Fibroblast of upper back skin (primary cell): ENCODE results near the gene PNPLA5.

Experiments
- DNase-seq: peaks from one replicate; pipeline ENCODE4 v3.0.0-alpha.2; 2013

Gene PNPLA5

DNA sequence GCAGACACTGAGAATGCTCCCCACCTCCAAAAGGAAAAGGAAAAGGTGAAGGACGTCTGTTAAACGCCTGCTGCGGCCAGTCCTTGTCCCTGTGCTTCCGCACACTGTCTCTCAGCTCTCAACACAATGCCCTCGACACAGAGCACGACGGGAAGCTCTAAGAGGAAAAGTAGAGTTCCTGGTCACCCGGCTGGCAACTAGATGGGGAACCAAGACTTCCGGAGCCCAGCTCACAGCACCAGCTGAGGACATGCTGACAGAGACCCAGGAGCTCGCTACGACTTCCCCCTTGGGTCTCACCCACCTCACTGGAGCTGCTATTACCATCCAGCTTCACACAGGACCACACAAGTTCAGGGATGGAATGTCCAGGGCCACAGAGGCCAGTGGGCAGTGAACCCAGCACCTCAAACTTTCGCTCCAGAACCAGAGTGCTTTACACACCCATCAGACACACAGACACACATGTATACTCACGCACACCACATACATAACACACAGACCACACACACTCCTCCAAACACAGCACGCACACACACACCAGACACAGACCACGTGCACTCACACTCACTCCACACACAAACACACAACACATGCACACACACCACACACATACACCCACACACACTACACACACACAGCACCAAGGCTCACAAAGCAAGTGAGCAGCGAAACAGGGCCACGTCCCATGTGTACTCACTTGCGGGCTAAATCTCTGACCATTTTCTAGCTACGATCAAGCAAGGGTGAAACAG is 39.1 kb downstream of the PNPLA5 start:
- no peak for DNase-seq

DNA sequence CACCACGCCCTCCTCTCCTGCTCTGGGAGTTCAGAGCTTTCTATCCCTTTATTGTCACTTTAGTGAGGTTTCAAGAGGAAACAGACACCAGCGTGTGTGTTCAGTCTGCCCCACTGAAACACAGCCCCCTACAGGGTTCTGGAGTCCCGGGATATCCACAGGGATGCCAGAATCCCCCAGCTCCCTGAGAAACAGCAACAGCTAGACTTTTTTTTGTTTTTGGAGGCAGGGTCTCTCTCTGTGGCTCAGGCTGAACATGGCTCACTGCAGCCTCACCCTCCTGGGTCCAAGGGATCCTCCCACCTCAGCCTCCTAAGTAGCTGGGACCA is 39.9 kb downstream of the PNPLA5 start:
- no peak for DNase-seq

DNA sequence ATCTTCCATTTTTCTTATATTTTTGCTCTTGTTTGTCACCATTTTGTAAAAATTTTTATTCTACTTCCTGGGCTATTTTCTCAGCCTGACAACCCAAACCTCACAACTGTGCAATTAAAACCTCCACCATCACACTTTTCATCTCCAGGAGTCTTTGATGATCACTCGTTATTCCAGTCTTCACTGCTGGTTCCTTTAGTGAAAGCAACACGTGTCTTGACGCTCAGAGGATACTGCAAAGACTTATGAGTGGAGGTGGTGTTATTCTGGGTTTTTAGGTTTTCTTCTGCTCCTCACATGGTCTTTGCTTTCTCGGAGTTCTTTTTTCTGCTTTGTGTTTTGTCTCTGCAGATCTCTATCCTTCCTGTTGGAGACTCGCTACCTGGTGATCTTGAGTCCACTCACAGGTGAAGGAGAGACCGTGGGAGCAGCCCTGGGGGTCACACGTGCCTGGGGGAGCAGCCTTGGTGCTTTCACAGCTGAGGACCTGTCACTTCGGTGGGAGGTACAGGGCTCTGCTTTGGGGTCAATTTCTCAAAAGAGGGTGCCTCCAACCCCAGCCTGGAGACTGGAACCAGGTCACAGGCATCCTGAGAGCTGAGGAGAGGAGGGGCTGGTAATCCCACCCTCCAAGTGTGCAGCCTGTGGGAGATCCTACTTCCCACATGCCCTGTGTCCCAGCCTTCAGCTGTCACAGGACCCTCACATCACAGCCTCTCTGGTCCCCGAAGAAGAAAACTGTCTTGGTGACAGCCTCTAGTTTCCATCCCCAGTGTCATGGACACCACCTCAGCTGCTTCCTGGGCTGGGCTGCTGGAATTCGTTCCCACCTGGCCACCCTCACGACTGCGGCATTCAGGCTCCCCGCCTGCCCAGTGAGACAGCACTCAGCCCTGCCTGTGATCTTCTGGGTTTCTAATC is 40.5 kb downstream of the PNPLA5 start:
- no peak for DNase-seq

DNA sequence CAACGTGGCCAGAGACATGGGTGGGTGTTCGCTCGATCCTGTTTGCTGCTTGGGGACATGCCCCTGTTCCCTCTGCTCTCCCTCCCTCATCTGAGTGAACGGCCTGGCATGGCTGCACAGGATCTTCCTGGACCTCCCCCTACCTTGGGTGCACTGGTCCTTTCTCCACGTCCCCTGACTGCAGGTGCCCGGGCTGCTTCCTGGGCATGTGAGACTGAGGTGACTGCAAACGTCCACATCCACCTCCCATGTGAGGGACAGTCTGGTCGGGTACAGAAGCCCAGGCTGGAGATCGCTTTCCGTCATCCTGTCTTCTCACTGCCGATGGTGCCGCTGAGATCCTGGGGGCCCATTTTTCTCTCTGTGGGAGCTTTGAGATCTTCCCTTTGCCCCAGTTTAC is 41.3 kb downstream of the PNPLA5 start:
- no peak for DNase-seq

DNA sequence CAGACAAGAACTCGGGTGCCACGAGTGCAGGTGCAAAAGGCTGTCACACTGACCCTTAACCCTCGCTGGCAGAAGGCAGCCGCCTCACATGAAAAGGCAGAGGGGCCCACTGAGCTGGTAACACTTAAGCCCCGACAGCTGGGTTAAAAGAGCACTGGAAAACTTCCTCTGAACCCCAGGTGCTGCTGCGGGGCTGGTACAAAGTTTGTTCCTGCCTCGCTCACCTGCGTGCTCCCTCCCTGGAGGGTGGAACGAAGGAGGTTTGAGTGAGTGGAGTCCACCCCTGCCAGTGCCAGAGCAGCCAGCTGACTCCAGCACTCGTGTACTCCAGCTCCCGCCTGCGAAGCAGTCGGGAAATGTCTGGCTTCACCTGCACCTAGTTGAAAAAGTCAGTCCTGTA is 42.1 kb downstream of the PNPLA5 start:
- no peak for DNase-seq

DNA sequence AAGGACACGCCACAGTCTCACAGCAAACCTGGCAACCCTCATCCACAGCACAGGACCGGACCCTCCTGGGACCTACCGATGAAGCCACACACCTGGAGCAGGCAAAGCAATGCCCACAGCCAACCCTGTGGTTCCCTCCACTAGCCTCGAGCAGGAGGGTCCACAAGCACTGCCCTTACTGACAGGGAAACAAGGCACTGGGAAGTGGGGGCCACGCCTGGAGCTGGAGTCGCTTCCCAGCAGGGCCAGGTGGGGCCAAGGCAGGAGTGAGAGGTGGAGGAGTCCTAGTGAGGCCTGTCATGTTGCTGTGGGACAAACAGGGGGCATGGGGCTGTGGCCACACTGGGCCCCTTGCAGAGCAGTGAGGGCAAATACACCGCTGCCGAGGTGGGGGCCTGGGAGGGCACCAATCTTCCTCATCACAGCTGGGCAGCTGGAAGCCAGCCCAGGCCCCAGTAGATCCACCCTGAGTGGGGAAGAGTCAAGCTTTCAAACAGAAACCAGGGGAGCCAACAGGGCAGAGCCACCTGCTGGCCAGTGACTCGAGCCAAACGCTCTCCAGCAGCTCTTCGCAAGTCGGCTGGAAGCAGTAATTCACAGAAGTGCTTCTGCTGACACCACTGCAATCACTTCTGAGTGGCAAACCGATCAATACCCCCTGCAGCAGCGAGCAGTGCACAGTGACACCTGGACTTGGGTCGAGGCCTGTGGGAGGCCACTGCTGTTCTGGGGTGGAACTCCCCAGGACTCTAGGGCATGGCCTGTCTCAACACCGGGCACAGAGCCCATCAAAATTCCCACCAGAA is 43.2 kb downstream of the PNPLA5 start:
- peak; percentile 19 for DNase-seq

DNA sequence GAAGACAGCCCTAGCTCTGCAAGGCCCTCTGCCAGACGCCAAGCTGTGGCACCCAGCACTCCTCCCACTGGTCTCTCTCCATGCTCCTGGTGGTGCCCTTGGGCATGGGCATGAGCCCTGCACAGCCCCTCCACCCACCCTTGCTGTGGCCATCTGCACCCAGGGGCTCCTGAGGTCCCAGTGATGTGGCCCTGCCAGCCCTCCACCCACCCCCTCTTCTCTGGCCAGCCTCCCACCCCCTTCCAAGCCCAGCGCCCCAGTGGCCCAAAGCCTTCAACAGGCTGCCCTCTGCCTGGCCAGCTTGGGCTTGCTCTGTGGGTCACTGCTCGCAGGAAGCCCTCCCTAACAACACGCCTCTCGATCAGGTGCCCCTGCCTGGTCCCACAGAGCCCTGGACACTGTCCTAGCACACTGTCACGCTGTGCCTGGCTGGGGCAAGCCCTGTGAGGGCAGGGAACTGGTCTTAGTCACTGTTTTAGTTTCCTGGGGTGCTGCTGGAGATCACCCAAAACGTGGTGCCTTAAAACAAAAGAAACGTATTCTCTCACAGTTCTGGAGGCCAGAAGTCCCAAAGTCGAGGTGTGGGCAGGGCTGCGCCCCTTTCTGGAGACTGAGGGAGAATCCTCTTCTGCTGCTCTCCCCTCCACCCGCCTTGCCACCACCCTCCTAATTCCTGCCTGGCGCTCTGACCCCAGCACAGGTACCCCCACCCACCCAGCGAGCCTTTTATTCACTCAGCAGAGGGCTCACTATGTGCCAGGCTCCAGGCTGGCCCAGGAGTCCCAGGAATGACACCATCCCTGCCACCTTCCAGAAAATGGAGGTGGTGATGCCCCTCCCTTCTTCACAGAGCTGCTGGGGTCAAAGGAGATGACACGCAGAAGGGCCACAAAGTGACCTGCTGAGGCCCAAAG is 44.2 kb downstream of the PNPLA5 start:
- no peak for DNase-seq

DNA sequence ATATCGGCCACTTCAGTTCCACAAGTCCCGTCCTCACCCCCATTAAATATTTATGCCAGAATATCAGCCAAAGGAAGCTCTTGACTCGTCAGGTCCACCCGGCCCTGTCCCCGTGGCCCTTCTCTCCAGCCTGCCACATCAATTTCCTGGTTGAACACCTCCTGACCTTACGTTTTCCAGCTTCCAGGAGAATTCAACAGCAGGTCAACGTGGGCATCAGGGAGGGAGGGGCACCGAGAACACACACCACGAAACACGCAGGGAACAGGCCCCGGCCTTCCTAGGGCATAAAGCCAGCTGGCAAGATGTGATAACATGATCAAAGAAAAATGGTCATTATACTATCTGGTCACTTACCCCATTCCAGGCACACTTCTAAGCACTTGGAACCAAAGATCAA is 44.8 kb downstream of the PNPLA5 start:
- no peak for DNase-seq

DNA sequence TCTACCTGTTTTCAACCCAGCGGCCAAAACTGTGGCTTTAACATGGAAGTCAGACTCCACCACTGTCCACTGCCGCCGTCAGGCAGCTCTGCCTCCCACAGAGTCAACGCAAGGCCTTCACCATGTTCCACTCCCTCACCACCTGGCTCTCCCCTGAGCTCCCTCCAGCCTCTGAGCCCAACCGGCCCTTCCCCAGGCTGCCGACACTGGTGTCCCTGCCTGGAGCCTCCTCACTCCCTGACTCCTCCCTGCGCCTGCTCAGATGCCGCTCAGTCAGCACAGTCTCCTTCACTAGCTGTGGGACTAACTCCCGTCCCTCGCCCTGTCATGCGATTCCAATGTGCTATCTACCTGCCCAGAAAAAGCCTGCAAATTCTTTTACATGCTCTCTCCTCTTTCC is 45.8 kb downstream of the PNPLA5 start:
- no peak for DNase-seq

DNA sequence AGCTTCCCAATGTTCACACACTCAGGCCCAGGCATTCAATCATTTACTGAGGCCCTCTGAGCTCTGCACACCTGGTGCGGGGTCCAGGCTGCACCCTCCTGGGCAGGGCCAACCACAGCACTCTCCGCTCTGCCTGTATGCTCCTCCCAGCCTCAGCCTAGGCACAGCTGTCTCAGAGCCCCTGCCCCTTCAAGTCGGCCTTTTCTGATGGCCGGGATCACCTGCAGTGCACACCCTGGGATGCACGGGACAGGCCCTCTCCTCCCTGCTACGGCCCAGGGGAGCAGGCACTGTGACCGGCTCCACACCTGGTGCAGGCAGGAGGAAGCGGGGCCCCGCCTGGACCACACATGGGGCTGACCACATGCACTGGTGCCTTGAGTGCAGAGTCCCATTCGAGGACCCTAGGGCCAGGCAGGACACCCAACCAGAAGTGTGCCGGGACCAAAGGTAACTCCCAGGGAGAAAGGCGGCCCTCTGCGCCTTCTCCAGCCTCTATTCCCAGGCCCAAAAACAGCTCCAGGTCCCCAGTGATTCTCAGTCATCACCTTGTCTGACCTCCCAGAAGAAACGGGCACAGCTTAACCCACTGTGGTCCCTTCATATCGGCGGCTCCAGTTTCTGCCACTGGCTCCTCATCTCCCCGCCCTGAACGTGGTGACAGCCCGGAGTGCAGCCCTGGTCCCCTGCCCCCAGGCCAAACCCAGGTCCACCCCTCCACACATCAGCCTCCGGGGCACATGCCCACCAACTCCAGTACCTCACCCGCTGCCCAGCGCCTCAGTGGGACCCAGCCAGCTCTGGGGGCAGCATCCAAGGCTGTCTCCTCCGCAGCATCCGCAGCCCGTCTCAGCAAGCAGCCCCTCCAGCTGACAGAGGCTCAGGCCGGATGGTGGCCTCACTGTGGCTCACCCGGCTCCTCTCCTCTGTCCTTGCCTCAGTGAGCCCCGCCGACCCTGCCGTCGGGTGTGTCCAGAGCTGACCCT is 47.0 kb downstream of the PNPLA5 start:
- no peak for DNase-seq

DNA sequence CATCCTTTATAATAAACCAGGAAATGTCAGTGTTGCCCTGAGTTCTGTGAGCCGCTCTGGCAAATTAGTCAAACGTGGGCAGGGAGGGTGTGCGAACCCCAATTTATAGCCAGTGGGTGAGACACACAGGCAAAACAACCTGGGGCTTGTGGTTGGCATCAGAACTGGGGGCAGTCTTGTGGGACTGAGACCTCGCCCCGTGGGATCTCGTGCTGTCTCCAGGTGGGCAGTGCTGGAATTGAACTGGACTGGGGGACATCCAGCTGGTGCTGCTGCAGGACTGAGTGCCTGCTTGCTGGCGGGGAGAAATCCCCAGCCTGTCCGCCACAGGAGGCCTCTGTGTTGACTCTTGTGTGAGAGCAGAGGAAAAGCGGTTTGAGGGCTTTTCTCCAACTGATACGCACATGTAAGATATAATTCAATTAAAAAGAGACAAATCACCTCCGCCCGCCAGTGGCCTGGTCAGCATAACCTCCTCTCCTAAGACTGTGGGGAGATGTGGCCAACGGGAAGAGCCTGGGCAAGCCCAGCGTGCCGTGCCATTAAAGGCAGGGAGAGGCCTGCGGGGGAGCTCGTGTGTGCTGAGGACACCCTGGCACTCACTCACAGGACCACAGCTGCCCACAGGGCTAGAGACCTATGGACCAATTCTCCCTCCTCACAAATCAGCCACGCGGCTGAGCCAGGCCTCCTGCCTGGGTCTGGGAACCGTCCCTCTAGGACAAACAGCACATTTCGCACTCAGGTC is 47.9 kb downstream of the PNPLA5 start:
- no peak for DNase-seq

DNA sequence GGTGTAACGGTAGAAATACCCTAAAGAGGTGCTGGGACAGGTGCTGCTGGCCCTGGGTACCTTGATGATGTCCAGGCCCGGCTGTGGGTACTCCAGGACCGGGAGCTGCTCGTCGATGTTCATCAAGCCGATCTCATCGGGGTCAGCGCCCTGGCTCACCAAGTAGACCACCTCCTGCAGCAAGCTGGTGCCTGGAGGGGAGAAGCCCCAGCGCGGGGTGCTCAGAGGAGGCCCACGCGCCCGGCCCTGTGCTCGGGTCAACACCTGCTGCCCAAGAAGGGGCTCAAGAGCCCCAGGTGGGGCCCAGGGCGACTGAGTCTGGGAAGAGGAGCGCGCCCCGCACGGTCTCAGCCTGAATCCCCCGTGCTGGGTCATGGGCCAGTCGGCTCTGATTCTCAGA is 50.1 kb downstream of the PNPLA5 start:
- DNase-seq, result no peak

DNA sequence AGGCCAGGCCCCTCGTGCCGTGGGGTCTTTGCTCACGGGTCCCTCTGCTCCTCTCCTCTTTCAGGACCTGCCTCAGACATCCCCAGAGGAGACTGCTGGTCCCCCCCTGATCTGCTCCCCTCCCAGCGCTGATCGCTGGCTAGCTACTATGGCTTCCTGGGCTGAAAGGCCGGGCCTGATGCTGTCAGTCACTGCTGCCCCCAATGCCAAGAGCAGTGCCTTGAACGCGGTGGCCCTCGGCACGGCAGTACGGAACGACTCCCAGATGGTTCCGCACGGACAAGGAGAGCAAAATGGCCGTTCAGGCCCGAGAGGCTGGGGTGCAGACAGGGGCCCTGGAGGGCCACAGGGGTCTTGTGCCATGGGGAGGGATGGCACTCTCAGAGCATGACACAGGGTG is 51.0 kb downstream of the PNPLA5 start:
- no peak for DNase-seq

DNA sequence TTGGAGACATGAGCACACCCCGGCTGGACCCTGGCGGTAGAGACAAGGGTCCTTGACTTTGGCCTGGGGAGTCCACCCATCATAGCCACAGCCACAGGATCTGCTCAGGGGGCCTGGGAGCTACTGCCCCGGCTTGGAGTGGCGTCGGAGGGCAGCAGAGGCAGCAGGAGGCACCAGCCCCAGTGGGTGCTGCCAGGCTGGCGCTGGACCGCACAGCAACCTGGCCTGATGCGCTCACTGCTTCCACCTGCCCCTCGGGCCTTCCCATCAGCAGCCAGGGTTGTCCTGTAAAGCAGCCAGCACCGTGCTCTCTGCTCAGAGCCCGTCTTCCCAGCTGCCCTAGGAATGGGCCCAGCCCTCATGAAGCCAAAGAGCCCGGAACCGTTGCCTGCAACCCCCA is 51.4 kb downstream of the PNPLA5 start:
- DNase-seq, result no peak

DNA sequence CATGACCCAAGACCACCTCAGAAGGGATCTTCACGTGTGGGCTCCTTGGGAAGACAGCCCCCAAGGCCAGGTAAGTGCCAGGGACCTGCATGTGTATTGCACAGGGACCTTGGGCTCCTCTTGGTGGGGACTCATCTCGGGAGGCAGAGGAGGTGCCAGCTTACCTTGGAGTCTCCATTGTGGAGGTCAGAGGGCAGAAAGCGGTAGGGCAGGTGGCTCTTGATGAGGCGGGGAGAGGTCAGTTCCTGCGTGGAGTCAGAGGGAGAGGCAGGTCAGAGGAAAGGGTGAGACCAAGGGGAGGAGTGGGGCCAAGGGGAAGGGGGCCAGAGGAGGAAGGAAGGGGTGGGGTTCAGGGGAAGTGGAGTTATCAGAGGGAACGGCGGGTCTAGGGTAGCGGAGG is 52.0 kb downstream of the PNPLA5 start:
- no peak for DNase-seq

DNA sequence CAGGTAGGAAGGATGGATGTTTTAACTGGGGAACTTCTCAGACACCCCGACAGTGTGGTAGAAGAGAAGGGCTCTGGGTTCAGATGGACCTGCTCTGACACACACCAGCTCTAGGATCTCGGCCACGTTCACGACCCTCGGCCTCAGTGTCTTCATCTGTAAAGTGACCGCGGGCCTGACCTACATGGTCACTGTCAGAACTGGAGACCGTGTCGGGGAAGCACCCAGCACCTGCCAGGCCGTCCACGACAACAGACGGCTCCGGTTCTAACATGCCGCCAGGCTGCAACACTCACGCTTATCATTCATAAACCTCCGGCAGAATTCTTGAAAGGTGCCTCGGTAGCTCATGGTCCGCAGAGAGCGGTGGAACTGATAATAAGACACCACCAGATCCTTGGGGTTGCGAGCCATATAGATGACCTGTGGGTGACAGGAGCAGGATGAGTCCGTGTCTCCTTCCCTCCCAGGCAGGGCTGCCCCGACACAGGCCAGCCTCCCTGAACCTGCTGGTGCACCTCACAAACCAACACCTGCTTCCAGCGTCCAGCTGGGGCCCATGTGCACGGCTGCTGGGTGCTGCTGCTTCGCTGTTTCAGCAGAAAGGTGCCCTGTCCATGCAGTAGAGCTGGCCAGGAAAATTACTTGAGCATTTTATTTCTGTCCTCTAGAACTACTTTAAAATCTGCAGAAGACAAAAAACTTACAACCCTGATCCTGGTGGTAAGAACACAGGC is 53.1 kb downstream of the PNPLA5 start:
- no peak for DNase-seq

DNA sequence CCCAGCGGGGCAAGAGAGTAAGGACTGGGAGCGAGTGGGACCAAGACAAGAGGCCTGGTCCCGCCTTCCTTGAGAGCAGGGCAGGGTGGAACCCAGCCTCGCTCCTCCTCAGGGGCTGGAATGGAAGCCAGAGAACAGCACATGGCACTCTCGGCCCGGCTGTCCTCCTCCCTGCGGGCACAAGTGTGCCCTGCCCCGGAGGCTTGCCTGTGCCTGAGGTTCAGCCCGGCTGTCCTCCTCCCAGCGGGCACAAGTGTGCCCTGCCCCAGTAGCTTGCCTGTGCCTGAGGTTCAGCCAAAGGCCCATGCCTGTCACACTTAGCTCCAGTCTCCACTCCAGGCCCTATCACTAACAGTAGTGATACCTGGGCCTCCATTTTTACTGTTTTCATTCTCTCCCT is 53.7 kb downstream of the PNPLA5 start:
- DNase-seq, result no peak

DNA sequence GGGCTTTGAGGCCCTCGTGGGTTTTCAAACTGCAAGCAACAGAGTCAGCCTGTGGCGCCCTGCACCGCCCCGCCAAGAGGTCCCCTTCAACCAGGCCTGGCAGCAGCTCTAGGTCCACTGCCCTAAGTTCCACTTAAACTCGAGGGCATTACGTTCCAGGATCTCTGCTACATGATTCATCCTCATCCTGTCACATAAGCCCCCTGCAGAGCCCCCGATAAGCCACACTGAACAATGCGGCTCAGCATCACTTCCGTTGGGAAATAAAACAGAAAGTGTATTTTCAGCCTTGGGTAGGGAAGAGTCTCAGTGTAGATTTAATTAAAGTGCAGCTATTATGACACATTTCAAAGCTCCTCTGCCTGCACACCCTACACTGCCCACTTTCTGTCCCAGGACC is 54.1 kb downstream of the PNPLA5 start:
- DNase-seq, result no peak

DNA sequence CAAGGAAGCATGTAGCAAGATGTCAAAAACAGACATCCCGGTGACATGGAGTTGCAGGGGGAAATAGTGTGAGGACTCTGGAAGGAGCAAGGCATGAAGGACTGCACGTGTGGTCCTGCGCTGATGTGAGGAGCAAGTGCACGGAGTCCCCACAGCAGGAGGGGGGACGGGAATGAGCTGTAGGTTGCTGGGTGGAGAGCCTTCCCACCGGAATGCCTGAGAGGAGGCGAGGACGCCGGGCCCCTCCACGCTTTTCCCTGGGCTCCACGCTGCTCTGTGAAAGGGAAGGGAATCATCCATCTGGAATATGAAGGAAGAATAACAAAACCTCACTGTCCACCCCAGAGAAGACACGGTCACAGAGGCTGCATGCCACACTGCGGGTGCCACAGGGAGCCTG is 56.1 kb downstream of the PNPLA5 start:
- no peak for DNase-seq

DNA sequence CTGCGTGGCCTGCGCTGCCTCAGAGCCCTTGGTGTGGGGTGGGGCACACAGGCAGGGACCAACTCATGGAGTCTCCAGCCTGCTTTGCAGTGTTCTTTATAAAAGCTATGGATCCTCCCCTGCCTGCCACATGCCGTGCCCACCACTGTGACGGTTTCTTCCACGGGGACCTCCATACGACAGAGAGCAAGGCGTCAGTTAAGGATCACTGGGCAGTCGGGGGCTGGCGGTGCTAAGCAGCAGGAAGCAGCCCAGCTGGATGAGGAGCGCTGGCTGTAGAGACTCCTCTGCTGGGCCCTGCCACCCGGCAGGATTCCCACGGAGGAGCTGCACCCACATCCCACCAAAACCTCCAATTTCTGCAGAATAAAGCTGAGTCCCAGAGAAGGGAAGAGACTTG is 56.6 kb downstream of the PNPLA5 start:
- no peak for DNase-seq
